WTC11 (cell line): ENCODE results near the gene CAMTA1. TPM values are rescaled to one million over a fixed set of nuclear protein-coding genes. Genes with fewer than 3 reads are reported as not detected.

Experiments used
- ATAC-seq: fragments of 200-7000 bp; cut with Tn5 transposase; 2 replicates; pipeline ENCODE4 v1.10.0; 2021; ENCODE audit warnings: mild to moderate bottlenecking, moderate library complexity
- CTCF ChIA-PET: fragments of 300-600 bp; sonication (Branson Sonifier 250); formaldehyde crosslinking; loops from one replicate; lab custom pipeline; 2021; ENCODE audit warnings: antibody characterized with exemption; lab: Charles Lee
- POLR2A ChIA-PET: fragments of 350-600 bp; sonication (Branson Sonifier 250); formaldehyde crosslinking; loops from one replicate; lab custom pipeline; 2021; ENCODE audit warnings: antibody characterized with exemption; lab: Charles Lee
- DNase-seq: peaks from one replicate; pipeline ENCODE4 v3.0.0; 2021; ENCODE audit warnings: low spot score
- H3K27ac Mint-ChIP-seq: 2 replicates; pipeline ENCODE4 v1.8.0; 2021; ENCODE audit warnings: mixed read lengths
- H3K27me3 Mint-ChIP-seq: 2 replicates; pipeline ENCODE4 v1.8.0; 2021; ENCODE audit warnings: low read depth, mild to moderate bottlenecking, moderate library complexity, mixed read lengths
- H3K36me3 Mint-ChIP-seq: 2 replicates; pipeline ENCODE4 v1.8.0; 2021; ENCODE audit warnings: mixed read lengths
- H3K4me1 Mint-ChIP-seq: 2 replicates; pipeline ENCODE4 v1.8.0; 2022; ENCODE audit warnings: mixed read lengths
- H3K4me3 Mint-ChIP-seq: 2 replicates; pipeline ENCODE4 v1.8.0; 2021; ENCODE audit warnings: mild to moderate bottlenecking, moderate library complexity, mixed read lengths
- H3K9me3 Mint-ChIP-seq: 2 replicates; pipeline ENCODE4 v1.8.0; 2021; ENCODE audit warnings: mixed read lengths
- CBFB ChIP-seq: sonication (generic); formaldehyde crosslinking; IDR thresholded peaks from 2 replicates; pipeline ENCODE4 v1.8.1; 2022; ENCODE audit warnings: mild to moderate bottlenecking, low read depth, missing genetic modification reagents
- ESRRA ChIP-seq: sonication (generic); formaldehyde crosslinking; IDR thresholded peaks from 2 replicates; pipeline ENCODE4 v1.8.1; 2022; ENCODE audit warnings: mild to moderate bottlenecking, missing genetic modification reagents, borderline replicate concordance
- FOXJ3 ChIP-seq: sonication (generic); formaldehyde crosslinking; IDR thresholded peaks from 2 replicates; pipeline ENCODE4 v1.9.0; 2021; ENCODE audit warnings: missing genetic modification reagents, mild to moderate bottlenecking, borderline replicate concordance
- FOXK1 ChIP-seq: sonication (generic); formaldehyde crosslinking; IDR thresholded peaks from 2 replicates; pipeline ENCODE4 v1.8.0; 2022; ENCODE audit warnings: mild to moderate bottlenecking, moderate library complexity, missing genetic modification reagents
- MYBL2 ChIP-seq: sonication (generic); formaldehyde crosslinking; IDR thresholded peaks from 2 replicates; pipeline ENCODE4 v1.8.1; 2023; ENCODE audit warnings: mild to moderate bottlenecking, moderate library complexity, missing genetic modification reagents
- NR1H2 ChIP-seq: sonication (generic); formaldehyde crosslinking; IDR thresholded peaks from 2 replicates; pipeline ENCODE4 v1.9.0; 2021; ENCODE audit warnings: mild to moderate bottlenecking, moderate library complexity, missing genetic modification reagents
- NR2C2 ChIP-seq: sonication (generic); formaldehyde crosslinking; IDR thresholded peaks from 2 replicates; pipeline ENCODE4 v1.8.0; 2022; ENCODE audit warnings: mild to moderate bottlenecking, missing genetic modification reagents
- RELA ChIP-seq: sonication (generic); formaldehyde crosslinking; IDR thresholded peaks from 2 replicates; pipeline ENCODE4 v1.8.1; 2022; ENCODE audit warnings: missing genetic modification reagents, mild to moderate bottlenecking, borderline replicate concordance
- SP1 ChIP-seq: sonication (generic); formaldehyde crosslinking; conservative IDR thresholded peaks from 2 replicates; pipeline ENCODE4 v1.8.1; 2022; ENCODE audit warnings: missing genetic modification reagents
- TP53 ChIP-seq: sonication (generic); formaldehyde crosslinking; IDR thresholded peaks from 2 replicates; pipeline ENCODE4 v1.8.1; 2023; ENCODE audit warnings: mild to moderate bottlenecking, missing genetic modification reagents
- ZMAT4 ChIP-seq: fragments of 250-450 bp; sonication (Bioruptor Pico); IDR thresholded peaks from 2 replicates; pipeline ENCODE4 v1.9.0; 2021; ENCODE audit warnings: mild to moderate bottlenecking
- ZNF121 ChIP-seq: sonication (generic); formaldehyde crosslinking; IDR thresholded peaks from 2 replicates; pipeline ENCODE4 v1.8.0; 2023; ENCODE audit warnings: missing genetic modification reagents
- ZNF263 ChIP-seq: sonication (generic); formaldehyde crosslinking; IDR thresholded peaks from 2 replicates; pipeline ENCODE4 v1.8.1; 2022; ENCODE audit warnings: low read depth, mild to moderate bottlenecking, moderate library complexity, missing genetic modification reagents
- ZNF423 ChIP-seq: fragments of 250-450 bp; sonication (Bioruptor Pico); IDR thresholded peaks from 2 replicates; pipeline ENCODE4 v2.1.2; 2022; ENCODE audit warnings: mild to moderate bottlenecking, moderate library complexity
- ZNF671 ChIP-seq: fragments of 250-450 bp; sonication (Bioruptor Pico); IDR thresholded peaks from 2 replicates; pipeline ENCODE4 v1.8.0; 2021; ENCODE audit warnings: mild to moderate bottlenecking
- total RNA-seq: library from RNA; stranded (reverse); gene quantifications from 3 replicates; pipeline ENCODE4 v1.2.3, GENCODE V29; 2021
- TF ChIP-seq, protein P1 (sequence below): sonication (generic); formaldehyde crosslinking; IDR thresholded peaks from 2 replicates; pipeline ENCODE4 v1.8.1; 2022; ENCODE audit warnings: missing genetic modification reagents, borderline replicate concordance
- TF ChIP-seq, protein P2 (sequence below): sonication (generic); formaldehyde crosslinking; IDR thresholded peaks from 2 replicates; pipeline ENCODE4 v1.8.1; 2023; ENCODE audit warnings: mild to moderate bottlenecking, missing genetic modification reagents
- TF ChIP-seq, protein P3 (sequence below): sonication (generic); formaldehyde crosslinking; IDR thresholded peaks from 2 replicates; pipeline ENCODE4 v1.8.1; 2023; ENCODE audit warnings: mild to moderate bottlenecking, missing genetic modification reagents, moderate library complexity
- TF ChIP-seq, protein P4 (sequence below): sonication (generic); formaldehyde crosslinking; IDR thresholded peaks from 2 replicates; pipeline ENCODE4 v1.8.0; 2023; ENCODE audit warnings: missing genetic modification reagents
- TF ChIP-seq, protein P5 (sequence below): sonication (generic); formaldehyde crosslinking; IDR thresholded peaks from 2 replicates; pipeline ENCODE4 v1.8.0; 2022; ENCODE audit warnings: mild to moderate bottlenecking, missing genetic modification reagents
- TF ChIP-seq, protein P6 (sequence below): fragments of 200-600 bp; IDR thresholded peaks from 2 replicates; pipeline ENCODE4 v1.8.0; 2022; ENCODE audit warnings: antibody characterized with exemption

The CAMTA1 gene
- total RNA-seq, 1 experiment from 2014 or later, result 86.4 TPM

DNA sequence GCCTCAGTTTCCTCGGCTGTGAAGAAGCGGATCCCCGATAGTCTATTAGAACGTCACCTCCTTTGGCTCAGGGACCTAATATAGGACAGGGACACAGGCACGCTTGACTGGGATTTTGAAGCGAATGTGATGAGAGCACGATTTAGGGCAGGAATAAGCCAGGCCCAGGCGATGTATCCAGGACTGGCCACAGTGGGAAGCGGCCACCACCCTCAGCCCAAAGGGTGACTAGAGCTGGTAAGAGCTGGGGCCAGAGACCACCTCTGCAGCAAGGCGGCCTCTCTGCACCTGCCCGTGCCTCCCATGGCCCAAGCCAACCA, 885.9 kb downstream of the CAMTA1 start:
- Mint-ChIP-seq H3K27me3 (no peaks in the 10 kb centered on the region; the same call in 1 of the 2 replicates), H3K4me1 (peaks cover 19% of the 10 kb centered on the region), H3K9me3 (no peaks in the 10 kb centered on the region), H3K27ac (no peak overlapping the region), H3K4me3 (no peak overlapping the region), H3K36me3 (no peaks in the 10 kb centered on the region)
- TF ChIP-seq FOXK1 (CRISPR knock-in tag), result no peak
- ChIA-PET POLR2A (interaction anchor here (1.0 kb wide), 1 partner anchor 34 kb away, joined by 3 read pairs; no protein-coding TSS in a partner anchor), CTCF (interaction anchor here (1.3 to 6.4 kb wide), 6 partner anchors 8 to 137 kb away, joined by 4 to 502 read pairs (median 51); no protein-coding TSS in a partner anchor)
- ATAC-seq (no peak), DNase-seq (no peak)

- no peak overlapping the region for H3K27ac Mint-ChIP-seq
- CTCF ChIA-PET, result interaction anchor here (1.0 to 5.0 kb wide), 2 partner anchors 32 to 81 kb away, joined by 3 to 84 read pairs; no protein-coding TSS in a partner anchor
These were observed 886.4 kb downstream of the CAMTA1 start for GRCh38 chr1:7671676-7672075.

GRCh38 chr1:7672864-7673263, 887.6 kb downstream of the CAMTA1 start:
- no peaks in the 10 kb centered on the region; the same call in 1 of the 2 replicates for H3K27me3 Mint-ChIP-seq
- no peak overlapping the region for H3K4me3 Mint-ChIP-seq
- peaks cover 18% of the 10 kb centered on the region for H3K4me1 Mint-ChIP-seq
- H3K36me3 Mint-ChIP-seq, result no peaks in the 10 kb centered on the region
- H3K9me3 Mint-ChIP-seq, result no peaks in the 10 kb centered on the region
- no peak overlapping the region for H3K27ac Mint-ChIP-seq
- no peak for ATAC-seq
- CTCF ChIA-PET, result interaction anchor here (0.7 to 1.7 kb wide), 2 partner anchors 79 to 883 kb away, joined by 3 to 6 read pairs; no protein-coding TSS in a partner anchor
- POLR2A ChIA-PET, result no interaction called here
- TF ChIP-seq ZMAT4 (CRISPR knock-in tag), result no peak
- TF ChIP-seq, protein P1, sequence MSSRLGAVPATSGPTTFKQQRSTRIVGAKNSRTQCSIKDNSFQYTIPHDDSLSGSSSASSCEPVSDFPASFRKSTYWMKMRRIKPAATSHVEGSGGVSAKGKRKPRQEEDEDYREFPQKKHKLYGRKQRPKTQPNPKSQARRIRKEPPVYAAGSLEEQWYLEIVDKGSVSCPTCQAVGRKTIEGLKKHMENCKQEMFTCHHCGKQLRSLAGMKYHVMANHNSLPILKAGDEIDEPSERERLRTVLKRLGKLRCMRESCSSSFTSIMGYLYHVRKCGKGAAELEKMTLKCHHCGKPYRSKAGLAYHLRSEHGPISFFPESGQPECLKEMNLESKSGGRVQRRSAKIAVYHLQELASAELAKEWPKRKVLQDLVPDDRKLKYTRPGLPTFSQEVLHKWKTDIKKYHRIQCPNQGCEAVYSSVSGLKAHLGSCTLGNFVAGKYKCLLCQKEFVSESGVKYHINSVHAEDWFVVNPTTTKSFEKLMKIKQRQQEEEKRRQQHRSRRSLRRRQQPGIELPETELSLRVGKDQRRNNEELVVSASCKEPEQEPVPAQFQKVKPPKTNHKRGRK (CRISPR knock-in tag), result no peak
- TF ChIP-seq ZNF121 (CRISPR knock-in tag), result no peak
- TF ChIP-seq RELA (CRISPR knock-in tag), result no peak
- no peak for TF ChIP-seq NR2C2 (CRISPR knock-in tag)
- no peak for TF ChIP-seq ESRRA (CRISPR knock-in tag)
- TF ChIP-seq SP1 (CRISPR knock-in tag), result no peak
- TF ChIP-seq, protein P2, sequence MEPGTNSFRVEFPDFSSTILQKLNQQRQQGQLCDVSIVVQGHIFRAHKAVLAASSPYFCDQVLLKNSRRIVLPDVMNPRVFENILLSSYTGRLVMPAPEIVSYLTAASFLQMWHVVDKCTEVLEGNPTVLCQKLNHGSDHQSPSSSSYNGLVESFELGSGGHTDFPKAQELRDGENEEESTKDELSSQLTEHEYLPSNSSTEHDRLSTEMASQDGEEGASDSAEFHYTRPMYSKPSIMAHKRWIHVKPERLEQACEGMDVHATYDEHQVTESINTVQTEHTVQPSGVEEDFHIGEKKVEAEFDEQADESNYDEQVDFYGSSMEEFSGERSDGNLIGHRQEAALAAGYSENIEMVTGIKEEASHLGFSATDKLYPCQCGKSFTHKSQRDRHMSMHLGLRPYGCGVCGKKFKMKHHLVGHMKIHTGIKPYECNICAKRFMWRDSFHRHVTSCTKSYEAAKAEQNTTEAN (CRISPR knock-in tag), result no peak
- no peak for TF ChIP-seq ZNF423 (CRISPR knock-in tag)
- no peak for TF ChIP-seq NR1H2
- TF ChIP-seq, protein P3, sequence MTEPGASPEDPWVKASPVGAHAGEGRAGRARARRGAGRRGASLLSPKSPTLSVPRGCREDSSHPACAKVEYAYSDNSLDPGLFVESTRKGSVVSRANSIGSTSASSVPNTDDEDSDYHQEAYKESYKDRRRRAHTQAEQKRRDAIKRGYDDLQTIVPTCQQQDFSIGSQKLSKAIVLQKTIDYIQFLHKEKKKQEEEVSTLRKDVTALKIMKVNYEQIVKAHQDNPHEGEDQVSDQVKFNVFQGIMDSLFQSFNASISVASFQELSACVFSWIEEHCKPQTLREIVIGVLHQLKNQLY (CRISPR knock-in tag), result no peak
- no peak for TF ChIP-seq CBFB
- no peak for TF ChIP-seq TP53 (CRISPR knock-in tag)
- TF ChIP-seq, protein P4, sequence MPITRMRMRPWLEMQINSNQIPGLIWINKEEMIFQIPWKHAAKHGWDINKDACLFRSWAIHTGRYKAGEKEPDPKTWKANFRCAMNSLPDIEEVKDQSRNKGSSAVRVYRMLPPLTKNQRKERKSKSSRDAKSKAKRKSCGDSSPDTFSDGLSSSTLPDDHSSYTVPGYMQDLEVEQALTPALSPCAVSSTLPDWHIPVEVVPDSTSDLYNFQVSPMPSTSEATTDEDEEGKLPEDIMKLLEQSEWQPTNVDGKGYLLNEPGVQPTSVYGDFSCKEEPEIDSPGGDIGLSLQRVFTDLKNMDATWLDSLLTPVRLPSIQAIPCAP (CRISPR knock-in tag), result no peak
- TF ChIP-seq, protein P5, sequence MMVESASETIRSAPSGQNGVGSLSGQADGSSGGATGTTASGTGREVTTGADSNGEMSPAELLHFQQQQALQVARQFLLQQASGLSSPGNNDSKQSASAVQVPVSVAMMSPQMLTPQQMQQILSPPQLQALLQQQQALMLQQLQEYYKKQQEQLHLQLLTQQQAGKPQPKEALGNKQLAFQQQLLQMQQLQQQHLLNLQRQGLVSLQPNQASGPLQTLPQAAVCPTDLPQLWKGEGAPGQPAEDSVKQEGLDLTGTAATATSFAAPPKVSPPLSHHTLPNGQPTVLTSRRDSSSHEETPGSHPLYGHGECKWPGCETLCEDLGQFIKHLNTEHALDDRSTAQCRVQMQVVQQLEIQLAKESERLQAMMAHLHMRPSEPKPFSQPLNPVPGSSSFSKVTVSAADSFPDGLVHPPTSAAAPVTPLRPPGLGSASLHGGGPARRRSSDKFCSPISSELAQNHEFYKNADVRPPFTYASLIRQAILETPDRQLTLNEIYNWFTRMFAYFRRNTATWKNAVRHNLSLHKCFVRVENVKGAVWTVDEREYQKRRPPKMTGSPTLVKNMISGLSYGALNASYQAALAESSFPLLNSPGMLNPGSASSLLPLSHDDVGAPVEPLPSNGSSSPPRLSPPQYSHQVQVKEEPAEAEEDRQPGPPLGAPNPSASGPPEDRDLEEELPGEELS (CRISPR knock-in tag), result no peak
- no peak for DNase-seq

More at GRCh38 chr1:7671676-7672075, 886.4 kb downstream of the CAMTA1 start:
- TF ChIP-seq, protein P6, sequence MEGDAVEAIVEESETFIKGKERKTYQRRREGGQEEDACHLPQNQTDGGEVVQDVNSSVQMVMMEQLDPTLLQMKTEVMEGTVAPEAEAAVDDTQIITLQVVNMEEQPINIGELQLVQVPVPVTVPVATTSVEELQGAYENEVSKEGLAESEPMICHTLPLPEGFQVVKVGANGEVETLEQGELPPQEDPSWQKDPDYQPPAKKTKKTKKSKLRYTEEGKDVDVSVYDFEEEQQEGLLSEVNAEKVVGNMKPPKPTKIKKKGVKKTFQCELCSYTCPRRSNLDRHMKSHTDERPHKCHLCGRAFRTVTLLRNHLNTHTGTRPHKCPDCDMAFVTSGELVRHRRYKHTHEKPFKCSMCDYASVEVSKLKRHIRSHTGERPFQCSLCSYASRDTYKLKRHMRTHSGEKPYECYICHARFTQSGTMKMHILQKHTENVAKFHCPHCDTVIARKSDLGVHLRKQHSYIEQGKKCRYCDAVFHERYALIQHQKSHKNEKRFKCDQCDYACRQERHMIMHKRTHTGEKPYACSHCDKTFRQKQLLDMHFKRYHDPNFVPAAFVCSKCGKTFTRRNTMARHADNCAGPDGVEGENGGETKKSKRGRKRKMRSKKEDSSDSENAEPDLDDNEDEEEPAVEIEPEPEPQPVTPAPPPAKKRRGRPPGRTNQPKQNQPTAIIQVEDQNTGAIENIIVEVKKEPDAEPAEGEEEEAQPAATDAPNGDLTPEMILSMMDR, result no peak
- TF ChIP-seq ZNF671 (CRISPR knock-in tag) (no peak), MYBL2 (CRISPR knock-in tag) (no peak), ZMAT4 (CRISPR knock-in tag) (no peak), ZNF263 (CRISPR knock-in tag) (no peak), NR1H2 (no peak), RELA (CRISPR knock-in tag) (no peak), FOXJ3 (no peak), ESRRA (CRISPR knock-in tag) (no peak), CBFB (no peak)
- TF ChIP-seq, all 79 proteins: peak for 0
- DNase-seq (no peak), ATAC-seq (no peak)
- Mint-ChIP-seq H3K27me3 (no peaks in the 10 kb centered on the region; the same call in 1 of the 2 replicates), H3K4me3 (no peak overlapping the region), H3K9me3 (no peaks in the 10 kb centered on the region), H3K36me3 (no peaks in the 10 kb centered on the region), H3K4me1 (peaks cover 19% of the 10 kb centered on the region)
- POLR2A ChIA-PET, result no interaction called here
